ENCODE data around the gene KLHL29. TPM values are rescaled to one million over a fixed set of nuclear protein-coding genes. Genes with fewer than 3 reads are reported as not detected.

Gene KLHL29
- total RNA-seq, 2 experiments from 2014 or later, result 0.23 to 0.66 TPM

- Histone ChIP-seq H3K9me2 (ENCODE audit: insufficient read depth, low read length) (no peaks in the 10 kb centered on the region), H3K4me1 (ENCODE audit: insufficient read depth, low read length, poor library complexity, severe bottlenecking) (no peaks in the 10 kb centered on the region), H3K79me2 (ENCODE audit: insufficient read depth, low read depth, low read length) (no peaks in the 10 kb centered on the region), H3K4me3 (ENCODE audit: low read depth, low read length, poor library complexity, severe bottlenecking) (no peak overlapping the region), H4K20me1 (ENCODE audit: insufficient read depth, low read length) (no peaks in the 10 kb centered on the region), H3K4me2 (ENCODE audit: low read length) (no peak overlapping the region), H3K36me3 (ENCODE audit: insufficient read depth, low read length) (no peaks in the 10 kb centered on the region), H3K9me3 (ENCODE audit: low read length) (no peaks in the 10 kb centered on the region), H3K27ac (ENCODE audit: low read depth, low read length, poor library complexity, severe bottlenecking) (no peak overlapping the region), H2AFZ (ENCODE audit: low read length) (no peak overlapping the region)
- BruUV-seq (replicated peaks), result no TSS peak
- no peak for TF ChIP-seq EZH2phosphoT487 (IDR thresholded peaks at IDR 0.05; ENCODE audit: borderline replicate concordance, low read depth, low read length)
- TF ChIP-seq CTCF (conservative IDR thresholded peaks at IDR 0.05; ENCODE audit: low read length), result no peak
- CTCF ChIA-PET (ENCODE audit: unreplicated experiment), result no interaction called here
- intact Hi-C loops (cut with micrococcal nuclease; ENCODE audit: unreplicated experiment), result no loop called here
- POLR2A ChIA-PET, result interaction anchor here (0.6 kb wide), 1 partner anchor 16 kb away, joined by 5 read pairs; no protein-coding TSS in a partner anchor
- DNase-seq (ENCODE audit: low spot score), result no peak
These were observed 157.3 kb downstream of the KLHL29 start for GRCh38 chr2:23542230-23542789.

GRCh38 chr2:23543302-23543701, 158.3 kb downstream of the KLHL29 start:
- TF ChIP-seq EZH2phosphoT487 (IDR thresholded peaks at IDR 0.05; ENCODE audit: borderline replicate concordance, low read depth, low read length), result no peak
- TF ChIP-seq CTCF (conservative IDR thresholded peaks at IDR 0.05; ENCODE audit: low read length), result no peak
- ChIA-PET CTCF (ENCODE audit: unreplicated experiment) (no interaction called here), POLR2A (no interaction called here)
- no peak overlapping the region for H2AFZ ChIP-seq (ENCODE audit: low read length)
- no peaks in the 10 kb centered on the region for H3K4me1 ChIP-seq (ENCODE audit: insufficient read depth, low read length, poor library complexity, severe bottlenecking)
- DNase-seq (ENCODE audit: low spot score), result no peak
- H3K9me3 ChIP-seq (ENCODE audit: low read length), result no peaks in the 10 kb centered on the region
- intact Hi-C loops (cut with micrococcal nuclease; ENCODE audit: unreplicated experiment), result no loop called here
- H3K79me2 ChIP-seq (ENCODE audit: insufficient read depth, low read depth, low read length), result no peaks in the 10 kb centered on the region
- no peak overlapping the region for H3K27ac ChIP-seq (ENCODE audit: low read depth, low read length, poor library complexity, severe bottlenecking)
- no peak overlapping the region for H3K4me3 ChIP-seq (ENCODE audit: low read depth, low read length, poor library complexity, severe bottlenecking)
- BruUV-seq (replicated peaks), result no TSS peak
- H3K4me2 ChIP-seq (ENCODE audit: low read length), result no peak overlapping the region
- no peaks in the 10 kb centered on the region for H3K36me3 ChIP-seq (ENCODE audit: insufficient read depth, low read length)
- no peaks in the 10 kb centered on the region for H4K20me1 ChIP-seq (ENCODE audit: insufficient read depth, low read length)
- no peaks in the 10 kb centered on the region for H3K9me2 ChIP-seq (ENCODE audit: insufficient read depth, low read length)

- Histone ChIP-seq H3K4me2 (ENCODE audit: low read length) (no peak overlapping the region), H3K4me1 (ENCODE audit: insufficient read depth, low read length, poor library complexity, severe bottlenecking) (no peaks in the 10 kb centered on the region), H3K27ac (ENCODE audit: low read depth, low read length, poor library complexity, severe bottlenecking) (no peak overlapping the region), H3K9me2 (ENCODE audit: insufficient read depth, low read length) (no peaks in the 10 kb centered on the region), H3K79me2 (ENCODE audit: insufficient read depth, low read depth, low read length) (no peaks in the 10 kb centered on the region), H4K20me1 (ENCODE audit: insufficient read depth, low read length) (no peaks in the 10 kb centered on the region), H3K9me3 (ENCODE audit: low read length) (no peaks in the 10 kb centered on the region), H2AFZ (ENCODE audit: low read length) (no peak overlapping the region), H3K4me3 (ENCODE audit: low read depth, low read length, poor library complexity, severe bottlenecking) (no peak overlapping the region), H3K36me3 (ENCODE audit: insufficient read depth, low read length) (no peaks in the 10 kb centered on the region)
- no peak for DNase-seq (ENCODE audit: low spot score)
- CTCF ChIA-PET (ENCODE audit: unreplicated experiment), result no interaction called here
- BruUV-seq (replicated peaks), result no TSS peak
- intact Hi-C loops (cut with micrococcal nuclease; ENCODE audit: unreplicated experiment), result no loop called here
- POLR2A ChIA-PET, result no interaction called here
- TF ChIP-seq EZH2phosphoT487 (IDR thresholded peaks at IDR 0.05; ENCODE audit: borderline replicate concordance, low read depth, low read length), result no peak
- no peak for TF ChIP-seq CTCF (conservative IDR thresholded peaks at IDR 0.05; ENCODE audit: low read length)
These were observed 158.7 kb downstream of the KLHL29 start for GRCh38 chr2:23543728-23544127.

Measured in OCI-LY7 (cell line).